Activated CD8-positive, alpha-beta memory T cell treated with anti-CD3 and anti-CD28 coated beads for 4 hours (primary cell): ENCODE data around the gene FRAS1.
"Not testable (repeated sequence)": the region's sequence is repeated elsewhere in the genome, so short reads cannot be mapped to it uniquely, and the experiment has no call there.

Experiments used
- DNase-seq, 2 donors: peaks; one replicate each; pipeline ENCODE4 v3.0.0-alpha.2; 2020; ENCODE audit warnings: low read depth in 2 of 2

The FRAS1 gene

DNA sequence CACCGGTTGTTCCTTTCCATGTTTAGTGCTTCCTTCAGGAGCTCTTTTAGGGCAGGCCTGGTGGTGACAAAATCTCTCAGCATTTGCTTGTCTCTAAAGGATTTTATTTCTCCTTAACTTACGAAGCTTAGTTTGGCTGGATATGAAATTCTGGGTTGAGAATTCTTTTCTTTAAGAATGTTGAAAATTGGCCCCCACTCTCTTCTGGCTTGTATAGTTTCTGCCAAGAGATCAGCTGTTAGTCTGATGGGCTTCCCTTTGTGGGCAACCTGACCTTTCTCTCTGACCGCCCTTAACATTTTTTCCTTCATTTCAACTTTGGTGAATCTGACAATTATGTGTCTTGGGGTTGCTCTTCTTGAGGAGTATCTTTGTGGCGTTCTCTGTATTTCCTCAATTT, 218.3 kb downstream of the FRAS1 start:
- DNase-seq: not testable (repeated sequence)

GRCh38 chr4:78286281-78286680, 229.2 kb downstream of the FRAS1 start:
- DNase-seq: no peak

DNA sequence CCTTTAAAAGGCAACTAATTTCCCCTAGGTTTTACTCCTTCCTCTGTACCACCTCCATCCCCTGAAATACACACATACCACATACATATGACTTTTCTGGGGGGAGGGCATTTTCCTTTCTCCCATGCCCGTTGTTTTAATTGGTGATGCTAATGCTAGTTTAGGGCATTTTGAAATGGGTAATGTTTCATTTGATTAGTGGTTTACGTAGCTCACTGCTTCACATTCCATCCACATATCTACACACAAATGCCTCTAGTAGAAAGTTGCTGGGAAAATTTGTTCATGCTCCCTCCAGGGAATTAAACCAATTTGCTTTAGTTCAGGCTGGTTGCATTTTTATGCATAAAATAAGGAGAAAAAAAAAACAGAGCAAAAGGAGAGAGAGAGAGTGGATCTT, 231.2 kb downstream of the FRAS1 start:
- DNase-seq: no peak

DNA sequence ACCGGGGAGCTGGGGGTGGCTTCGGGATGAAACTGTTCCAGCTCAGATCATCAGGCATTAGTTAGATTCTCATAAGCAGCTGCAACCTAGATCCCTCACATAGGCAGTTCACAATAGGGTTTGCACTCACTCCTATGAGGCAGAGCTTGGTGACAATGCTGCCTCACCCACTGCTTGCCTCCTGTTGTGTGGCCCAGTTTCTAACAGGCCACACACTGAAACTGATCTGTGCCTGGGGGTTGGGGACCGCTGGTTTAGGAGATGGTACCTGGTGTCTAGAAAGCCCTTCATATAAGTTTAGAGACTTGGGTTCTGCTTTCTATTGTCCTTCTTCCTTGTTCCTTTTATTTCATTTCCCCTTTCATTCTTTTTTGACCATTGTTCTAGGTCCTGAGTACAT, 234.2 kb downstream of the FRAS1 start:
- no peak for DNase-seq

DNA sequence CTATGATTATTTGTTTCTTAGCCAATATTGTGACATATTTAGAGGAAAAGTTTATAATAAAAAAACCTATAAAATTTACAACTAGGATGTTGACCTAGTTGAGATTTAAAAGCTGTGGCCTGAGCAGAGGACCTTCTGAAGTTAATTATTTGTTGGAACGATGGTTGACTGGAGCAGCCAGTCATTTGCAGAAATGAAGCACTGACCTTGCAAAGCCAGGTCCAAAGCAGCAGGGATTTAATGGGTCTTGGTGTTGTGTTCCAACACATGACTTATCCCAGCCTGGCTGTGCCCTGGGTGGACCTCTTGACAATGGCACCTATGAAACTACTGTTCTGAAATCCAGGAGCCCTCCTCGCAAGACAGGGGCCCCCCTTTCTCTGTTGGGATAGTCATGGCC, 235.2 kb downstream of the FRAS1 start:
- DNase-seq: no peak

GRCh38 chr4:78292856-78293255, 235.7 kb downstream of the FRAS1 start:
- DNase-seq: no peak

DNA sequence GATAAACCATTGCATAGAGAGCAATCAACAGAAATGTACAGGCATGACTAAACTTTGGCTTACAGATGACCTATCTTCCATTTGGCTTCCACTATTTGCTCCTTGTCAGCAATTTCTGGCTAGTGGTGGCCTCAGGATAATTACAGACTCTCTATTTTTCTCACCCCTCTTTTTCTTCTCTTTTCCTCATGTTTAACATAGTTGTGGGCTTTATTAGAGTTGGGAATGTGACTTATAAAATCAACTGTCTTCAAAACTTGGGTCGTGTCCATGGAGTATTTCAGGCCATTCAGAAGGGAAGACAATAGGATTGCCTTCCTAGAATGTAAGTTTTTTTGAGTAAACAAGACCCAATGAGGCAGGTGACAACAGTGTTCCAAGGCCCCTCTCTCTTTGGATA, 236.2 kb downstream of the FRAS1 start:
- DNase-seq: no peak

DNA sequence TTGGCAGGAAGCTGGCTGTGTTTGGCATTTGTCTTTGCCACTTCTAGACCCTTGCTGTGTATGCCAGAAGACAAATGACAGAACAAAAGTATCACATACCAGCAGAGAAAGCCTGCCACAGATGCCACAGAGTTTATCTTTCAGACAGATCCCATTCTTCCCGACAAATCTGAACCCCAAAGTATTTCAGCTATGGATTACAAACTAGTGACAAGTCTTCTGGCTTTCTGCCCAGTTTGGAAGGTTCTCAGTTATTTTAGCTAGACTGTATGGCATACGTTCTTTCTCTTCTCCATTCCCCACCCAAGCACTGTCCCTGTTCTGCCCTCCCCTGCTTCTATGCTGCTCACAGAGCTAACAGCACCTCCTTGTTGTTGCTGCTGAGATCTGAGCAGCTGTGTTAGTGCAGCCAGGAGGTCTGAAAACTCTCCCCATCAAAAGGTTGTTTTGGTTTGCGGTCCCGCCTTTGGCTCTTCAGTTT, 236.7 kb downstream of the FRAS1 start:
- DNase-seq: no peak

DNA sequence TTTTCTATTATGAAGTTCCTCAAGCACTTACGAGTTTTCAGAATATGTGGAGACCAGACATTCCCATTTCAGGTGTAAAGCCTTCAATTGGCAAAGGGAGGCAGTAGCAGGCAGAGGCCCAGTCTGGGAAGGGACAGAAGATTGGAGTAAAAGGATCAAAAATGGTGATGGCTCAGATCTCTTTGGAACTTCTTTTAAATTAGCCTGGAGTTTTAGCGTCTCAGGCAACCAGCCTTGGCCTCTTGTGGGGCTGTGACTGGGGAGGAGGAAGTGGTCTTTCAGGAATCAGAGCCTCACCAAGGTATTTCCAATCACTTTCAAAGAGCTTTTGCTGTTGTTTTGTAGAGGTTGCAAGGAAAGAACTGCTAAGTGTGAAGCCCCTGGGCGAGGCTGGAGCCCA, 239.1 kb downstream of the FRAS1 start:
- DNase-seq: no peak

GRCh38 chr4:78297116-78297800, 240.1 kb downstream of the FRAS1 start:
- DNase-seq: no peak

- DNase-seq: no peak
Observed at GRCh38 chr4:78298618-78299017, 241.5 kb downstream of the FRAS1 start.

DNA sequence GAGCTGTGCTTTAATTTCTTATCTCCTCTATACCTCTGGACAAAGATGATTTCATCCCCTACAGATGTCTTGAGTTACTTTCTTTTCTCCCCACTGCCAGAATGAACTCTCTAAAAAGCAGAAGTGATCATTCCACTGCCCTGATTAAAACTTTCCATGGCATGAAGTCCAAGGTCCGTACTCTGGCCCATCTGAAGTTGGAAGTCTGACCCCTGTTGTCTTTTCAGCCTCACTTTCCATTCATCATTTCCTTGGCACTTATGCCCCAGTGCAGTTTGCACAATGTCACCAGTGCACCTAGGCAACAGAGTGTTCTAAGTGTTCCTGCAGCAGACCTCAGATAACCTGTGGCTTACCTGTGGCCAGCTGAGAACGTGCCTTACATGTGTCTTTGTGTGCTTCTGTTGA, 242.4 kb downstream of the FRAS1 start:
- no peak for DNase-seq

DNA sequence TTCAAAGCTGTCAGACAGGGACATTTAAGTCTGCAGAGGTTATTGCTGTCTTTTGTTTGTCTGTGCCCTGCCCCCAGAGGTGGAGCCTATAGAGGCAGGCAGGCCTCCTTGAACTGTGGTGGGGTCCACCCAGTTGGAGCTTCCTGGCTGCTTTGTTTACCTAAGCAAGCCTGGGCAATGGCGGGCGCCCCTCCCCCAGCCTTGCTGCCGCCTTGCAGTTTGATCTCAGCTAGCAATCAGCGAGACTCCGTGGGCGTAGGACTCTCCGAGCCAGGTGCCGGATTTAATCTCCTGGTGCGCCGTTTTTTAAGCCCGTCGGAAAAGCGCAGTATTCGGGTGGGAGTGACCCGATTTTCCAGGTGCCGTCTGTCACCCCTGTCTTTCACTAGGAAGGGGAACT, 250.1 kb downstream of the FRAS1 start:
- not testable (repeated sequence) for DNase-seq

DNA sequence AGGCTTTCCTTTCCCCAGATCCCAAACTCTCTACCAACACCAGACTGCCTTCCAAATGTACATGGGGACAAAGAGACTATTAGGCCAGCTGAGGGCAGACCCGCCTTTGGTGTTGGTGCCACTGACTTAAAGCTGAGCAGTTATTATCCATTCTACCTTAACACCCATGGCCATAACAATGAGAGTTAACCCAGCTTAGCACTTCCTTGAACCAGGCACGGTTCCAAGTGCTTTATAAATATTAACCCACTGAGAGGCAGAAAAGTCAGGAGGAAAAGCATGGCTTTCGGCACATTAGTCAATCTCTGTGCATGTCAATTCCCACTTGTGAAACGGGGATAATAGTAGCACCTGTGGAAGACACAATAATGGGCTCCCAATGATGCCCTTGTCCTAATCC, 251.4 kb downstream of the FRAS1 start:
- no peak for DNase-seq

- no peak for DNase-seq
Observed at GRCh38 chr4:78309352-78309751, 252.2 kb downstream of the FRAS1 start.

GRCh38 chr4:78310007-78310739, 253.1 kb downstream of the FRAS1 start:
- no peak for DNase-seq

DNA sequence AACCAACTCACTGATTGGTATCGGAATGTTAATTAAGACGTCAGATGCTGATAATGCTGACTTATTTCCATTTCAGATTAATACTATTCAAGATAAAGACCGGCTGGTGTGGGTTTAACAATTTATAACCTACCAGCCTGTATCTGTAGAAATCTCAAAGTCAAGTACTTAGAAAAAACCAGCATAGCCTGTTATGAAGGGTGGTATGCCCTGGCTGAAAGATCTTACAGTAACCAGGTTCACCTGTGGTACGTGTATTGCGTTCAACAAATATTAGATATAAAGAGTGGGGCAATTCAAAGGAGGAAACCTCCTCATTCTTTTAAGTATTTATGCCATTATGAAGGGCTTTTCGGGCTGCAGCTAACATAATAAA, 253.6 kb downstream of the FRAS1 start:
- DNase-seq: no peak

GRCh38 chr4:78311306-78311705, 254.2 kb downstream of the FRAS1 start:
- DNase-seq: no peak

GRCh38 chr4:78312989-78313753, 256.0 kb downstream of the FRAS1 start:
- DNase-seq: no peak

GRCh38 chr4:78313754-78314120, 256.6 kb downstream of the FRAS1 start:
- DNase-seq: no peak

- DNase-seq: no peak
Observed at GRCh38 chr4:78318126-78318525, 261.0 kb downstream of the FRAS1 start.

- no peak for DNase-seq
Observed at GRCh38 chr4:78320349-78320935, 263.3 kb downstream of the FRAS1 start.
